GM18507 (cell line): ENCODE data around the gene COL3A1.

Experiments
- DNase-seq: peaks from one replicate; pipeline ENCODE4 v3.0.0; 2011; ENCODE audit warnings: low read depth; ENCODE audit not compliant: insufficient read length; ENCODE audit errors: extremely low spot score
- FAIRE-seq: peaks from 2 replicates; lab custom pipeline; 2011; peaks lifted over from hg19 to GRCh38; lab: Jason Lieb, UNC

The COL3A1 gene

GRCh38 chr2:188974164-188974563 is at the start of gene COL3A1:
TSS of gene COL3A1 (plus strand) at chr2:188974373. CDS start at chr2:188974490, 117 bp downstream.
- FAIRE-seq, result no peak
- no peak for DNase-seq

GRCh38 chr2:188928643-188929042 is 45.5 kb upstream of the COL3A1 start:
- DNase-seq (no peak), FAIRE-seq (no peak)

- DNase-seq (no peak), FAIRE-seq (no peak)
These were observed 42.8 kb upstream of the COL3A1 start for GRCh38 chr2:188931361-188931760.

- no peak for DNase-seq
- FAIRE-seq, result no peak
These were observed 36.6 kb upstream of the COL3A1 start for GRCh38 chr2:188937228-188938220.

GRCh38 chr2:188940171-188940570 is 34.0 kb upstream of the COL3A1 start:
- DNase-seq, result no peak

GRCh38 chr2:188944442-188944841 is 29.7 kb upstream of the COL3A1 start:
- no peak for DNase-seq
- FAIRE-seq, result no peak

More at GRCh38 chr2:188940171-188940570, 34.0 kb upstream of the COL3A1 start:
- FAIRE-seq, result no peak

GRCh38 chr2:188949046-188949818 is 24.9 kb upstream of the COL3A1 start:
- DNase-seq (no peak), FAIRE-seq (no peak)

- no peak for FAIRE-seq
- DNase-seq, result no peak
These were observed 21.3 kb upstream of the COL3A1 start for GRCh38 chr2:188952901-188953300.

GRCh38 chr2:188956290-188956689 is 17.9 kb upstream of the COL3A1 start:
- DNase-seq (no peak), FAIRE-seq (no peak)

GRCh38 chr2:188956961-188957360 is 17.2 kb upstream of the COL3A1 start:
- FAIRE-seq, result no peak
- DNase-seq, result no peak

GRCh38 chr2:188957646-188958045 is 16.5 kb upstream of the COL3A1 start:
- no peak for FAIRE-seq
- DNase-seq, result no peak

- DNase-seq, result no peak
- no peak for FAIRE-seq
These were observed 10.4 kb upstream of the COL3A1 start for GRCh38 chr2:188963741-188964140.

GRCh38 chr2:188964976-188965546 is 9.1 kb upstream of the COL3A1 start:
- no peak for DNase-seq
- no peak for FAIRE-seq

GRCh38 chr2:188965563-188965962 is 8.6 kb upstream of the COL3A1 start:
- DNase-seq (no peak), FAIRE-seq (no peak)

- no peak for FAIRE-seq
- no peak for DNase-seq
These were observed 8.0 kb upstream of the COL3A1 start for GRCh38 chr2:188966079-188966571.

- FAIRE-seq (no peak), DNase-seq (no peak)
These were observed 7.3 kb upstream of the COL3A1 start for GRCh38 chr2:188966728-188967440.

GRCh38 chr2:188969236-188969635 is 4.9 kb upstream of the COL3A1 start:
- no peak for FAIRE-seq
- DNase-seq, result no peak

- FAIRE-seq, result no peak
- DNase-seq, result no peak
These were observed 4.5 kb upstream of the COL3A1 start for GRCh38 chr2:188969651-188970050.

GRCh38 chr2:188970211-188970610 is 4.0 kb upstream of the COL3A1 start:
- FAIRE-seq (no peak), DNase-seq (no peak)
